T-helper 2 cell treated with Interferon-gamma antibody and Interleukin-4, amounts not matched to agents 100 ng/mL and 5 ng/mL, for 36 hours (primary cell): Measurements from ENCODE around the gene TMBIM1. TPM values are rescaled to one million over a fixed set of nuclear protein-coding genes. Genes with fewer than 3 reads are reported as not detected.

Experiments
- intact Hi-C: fragments of 100-400 bp; cut with micrococcal nuclease; formaldehyde crosslinking; loops from one replicate; pipeline ENCODE4 v1.15.1; 2023
- total RNA-seq: library from RNA; stranded (reverse); gene quantifications from 2 replicates; pipeline ENCODE4 v1.2.3, GENCODE V29; 2022

TMBIM1 gene
- total RNA-seq, 1 donor from 2014 or later, result 86.1 TPM

- intact Hi-C loops, result no loop called here
Observed at GRCh38 chr2:218260742-218261422, 31.4 kb downstream of the TMBIM1 start, which contains the start of gene GPBAR1. Gene GPBAR1, plus strand, starts transcription at chr2:218261015. Its CDS starts 1,710 bp downstream, at chr2:218262725.

- intact Hi-C loops, result no loop called here
Observed at GRCh38 chr2:218260166-218260565, 32.1 kb downstream of the TMBIM1 start.

GRCh38 chr2:218259099-218259961 lies 33.0 kb downstream of the TMBIM1 start:
- intact Hi-C loops, result no loop called here

GRCh38 chr2:218257390-218257981 lies 34.8 kb downstream of the TMBIM1 start:
- intact Hi-C loops, result loop anchor here (1.0 to 2.0 kb wide), 3 partner anchors 39 to 88 kb away; no protein-coding TSS in a partner anchor

GRCh38 chr2:218256612-218257350 lies 35.5 kb downstream of the TMBIM1 start:
- intact Hi-C loops, result loop anchor here (1.0 to 2.0 kb wide), 3 partner anchors 38 to 87 kb away; no protein-coding TSS in a partner anchor

GRCh38 chr2:218255446-218255845 lies 36.9 kb downstream of the TMBIM1 start:
- intact Hi-C loops, result loop anchor here (2.0 kb wide), 1 partner anchor 15 kb away; no protein-coding TSS in a partner anchor

GRCh38 chr2:218253232-218253625 lies 39.1 kb downstream of the TMBIM1 start:
- intact Hi-C loops, result no loop called here

GRCh38 chr2:218252509-218253231 lies 39.6 kb downstream of the TMBIM1 start:
- intact Hi-C loops, result no loop called here

- intact Hi-C loops, result no loop called here
Observed at GRCh38 chr2:218249691-218250090, 42.6 kb downstream of the TMBIM1 start.

GRCh38 chr2:218245214-218245613 lies 47.1 kb downstream of the TMBIM1 start:
- intact Hi-C loops, result no loop called here

GRCh38 chr2:218244665-218245064 lies 47.6 kb downstream of the TMBIM1 start:
- intact Hi-C loops, result no loop called here

- intact Hi-C loops, result no loop called here
Observed at GRCh38 chr2:218244204-218244603, 48.1 kb downstream of the TMBIM1 start.

GRCh38 chr2:218238887-218239286 lies 53.4 kb downstream of the TMBIM1 start:
- intact Hi-C loops, result no loop called here

- intact Hi-C loops, result no loop called here
Observed at GRCh38 chr2:218236829-218237228, 55.5 kb downstream of the TMBIM1 start.

GRCh38 chr2:218235017-218235416 lies 57.3 kb downstream of the TMBIM1 start:
- intact Hi-C loops, result no loop called here

- intact Hi-C loops, result no loop called here
Observed at GRCh38 chr2:218234521-218234920, 57.8 kb downstream of the TMBIM1 start.

GRCh38 chr2:218233543-218233942 lies 58.8 kb downstream of the TMBIM1 start:
- intact Hi-C loops, result no loop called here

- intact Hi-C loops, result loop anchor here (1.0 kb wide), 1 partner anchor 38 kb away; no protein-coding TSS in a partner anchor
Observed at GRCh38 chr2:218230882-218231281, 61.4 kb downstream of the TMBIM1 start.

GRCh38 chr2:218229851-218230250 lies 62.5 kb downstream of the TMBIM1 start:
- intact Hi-C loops, result loop anchor here (1.0 to 5.0 kb wide), 4 partner anchors 12 to 947 kb away; partner anchors contain the start of genes CNPPD1 and RETREG2

GRCh38 chr2:218229239-218229638 lies 63.1 kb downstream of the TMBIM1 start:
- intact Hi-C loops, result loop anchor here (1.0 to 5.0 kb wide), 3 partner anchors 11 to 948 kb away; partner anchors contain the start of genes CNPPD1 and RETREG2
